NCI-H2196 treated with DMSO at 0.1 percent for 48 hours (cell line): Measurements from ENCODE around the gene ARHGEF7.
A peak's percentile ranks its signal among the peaks of the same experiment; 100 is the strongest.

Experiments
- DNase-seq: peaks from one replicate; lab custom pipeline; 2025; ENCODE audit not compliant: unreplicated experiment; lab: John Stamatoyannopoulos, UW

Gene ARHGEF7

GRCh38 chr13:111292710-111293485 lies 177.8 kb downstream of the ARHGEF7 start:
- no peak for DNase-seq

GRCh38 chr13:111295886-111296285 lies 180.8 kb downstream of the ARHGEF7 start:
- DNase-seq, result no peak

GRCh38 chr13:111296417-111296816 lies 181.3 kb downstream of the ARHGEF7 start:
- DNase-seq, result no peak

- DNase-seq, result no peak
These were observed 183.3 kb downstream of the ARHGEF7 start for GRCh38 chr13:111298214-111298975.

GRCh38 chr13:111302045-111302726 lies 187.1 kb downstream of the ARHGEF7 start:
- peak; percentile 56 for DNase-seq

- DNase-seq, result no peak
These were observed 188.4 kb downstream of the ARHGEF7 start for GRCh38 chr13:111303559-111303958.

- no peak for DNase-seq
These were observed 189.0 kb downstream of the ARHGEF7 start for GRCh38 chr13:111304041-111304544.

- DNase-seq, result no peak
These were observed 189.6 kb downstream of the ARHGEF7 start for GRCh38 chr13:111304603-111305289.

- DNase-seq, result no peak
These were observed 198.0 kb downstream of the ARHGEF7 start for GRCh38 chr13:111312944-111313590.

- DNase-seq, result no peak
These were observed 198.9 kb downstream of the ARHGEF7 start for GRCh38 chr13:111313911-111314425.

- no peak for DNase-seq
These were observed 199.7 kb downstream of the ARHGEF7 start for GRCh38 chr13:111314852-111315251.

GRCh38 chr13:111315347-111315995 lies 200.4 kb downstream of the ARHGEF7 start:
- DNase-seq, result no peak

GRCh38 chr13:111316161-111316730 lies 201.1 kb downstream of the ARHGEF7 start:
- no peak for DNase-seq

GRCh38 chr13:111317042-111317550 lies 202.0 kb downstream of the ARHGEF7 start:
- no peak for DNase-seq

GRCh38 chr13:111317571-111318345 lies 202.6 kb downstream of the ARHGEF7 start:
- DNase-seq, result no peak

GRCh38 chr13:111318386-111318785 lies 203.3 kb downstream of the ARHGEF7 start:
- no peak for DNase-seq

- DNase-seq, result no peak
These were observed 204.4 kb downstream of the ARHGEF7 start for GRCh38 chr13:111319521-111319920.
